HAP-1 (cell line): ENCODE measurements around the gene EML6.

Experiments
- DNase-seq, 2 experiments: peaks; one replicate each; pipeline ENCODE4 v3.0.0-alpha.2; 2016 to 2020; ENCODE audit warnings: low spot score in 2 of 2
- H3K27me3 ChIP-seq: fragments of 250-450 bp; sonication (Bioruptor Pico); 2 replicates; pipeline ENCODE4 v1.5.1; 2020; ENCODE audit warnings: low read depth, mild to moderate bottlenecking, moderate library complexity
- H3K36me3 ChIP-seq: fragments of 250-450 bp; sonication (Bioruptor Pico); replicated peaks from 2 replicates; pipeline ENCODE4 v1.5.1; 2020; ENCODE audit warnings: mild to moderate bottlenecking
- H3K4me1 ChIP-seq: fragments of 250-450 bp; sonication (Bioruptor Pico); 2 replicates; pipeline ENCODE4 v1.5.1; 2020; ENCODE audit warnings: mild to moderate bottlenecking
- H3K4me3 ChIP-seq: fragments of 250-450 bp; sonication (Bioruptor Pico); 2 replicates; pipeline ENCODE4 v1.5.1; 2020; ENCODE audit warnings: mild to moderate bottlenecking, moderate library complexity
- H3K9me3 ChIP-seq: fragments of 250-450 bp; sonication (Bioruptor Pico); 2 replicates; pipeline ENCODE4 v1.5.1; 2020; ENCODE audit warnings: mild to moderate bottlenecking, moderate library complexity
- in situ Hi-C: fragments of 300-500 bp; cut with MboI; formaldehyde crosslinking; loops from 3 replicates; pipeline ENCODE4 v1.14.3; 2020; ENCODE audit warnings: low sequenced_read_pairs, inconsistent platforms, mixed read lengths

Gene EML6

GRCh38 chr2:54723131-54723995 lies at the start of gene EML6:
EML6 (plus strand) TSS chr2:54723662; CDS start chr2:54725062, 1,400 bp downstream.
- in situ Hi-C loops = no loop called here

GRCh38 chr2:54675281-54675680 lies 48.2 kb upstream of the EML6 start:
- Histone ChIP-seq H3K9me3 (no peaks in the 10 kb centered on the region), H3K27me3 (no peaks in the 10 kb centered on the region), H3K4me3 (no peak overlapping the region), H3K4me1 (no peaks in the 10 kb centered on the region), H3K36me3 (no peaks in the 10 kb centered on the region)
- in situ Hi-C loops = no loop called here
- no peak for DNase-seq

More at GRCh38 chr2:54723131-54723995, at the start of gene EML6:
- Histone ChIP-seq H3K36me3 (no peaks in the 10 kb centered on the region), H3K27me3 (no peaks in the 10 kb centered on the region), H3K4me1 (0 out of 2 replicates have a peak, but pooled peaks cover 3% of the 10 kb centered on the region), H3K4me3 (peak within 1 kb of the TSS; percentile 87), H3K9me3 (no peaks in the 10 kb centered on the region)
- DNase-seq = peak; percentile 98 to 99

GRCh38 chr2:54675738-54676137 lies 47.7 kb upstream of the EML6 start:
- Histone ChIP-seq H3K4me3 (no peak overlapping the region), H3K36me3 (no peaks in the 10 kb centered on the region), H3K27me3 (no peaks in the 10 kb centered on the region), H3K9me3 (no peaks in the 10 kb centered on the region), H3K4me1 (no peaks in the 10 kb centered on the region)
- DNase-seq = no peak
- in situ Hi-C loops = no loop called here

GRCh38 chr2:54676656-54677055 lies 46.8 kb upstream of the EML6 start:
- no peak overlapping the region for H3K4me3 ChIP-seq
- no peaks in the 10 kb centered on the region for H3K27me3 ChIP-seq
- in situ Hi-C loops = no loop called here
- H3K4me1 ChIP-seq = no peaks in the 10 kb centered on the region
- H3K36me3 ChIP-seq = no peaks in the 10 kb centered on the region
- H3K9me3 ChIP-seq = no peaks in the 10 kb centered on the region
- DNase-seq = no peak

GRCh38 chr2:54677476-54678265 lies 45.8 kb upstream of the EML6 start:
- Histone ChIP-seq H3K27me3 (no peaks in the 10 kb centered on the region), H3K9me3 (no peaks in the 10 kb centered on the region), H3K4me3 (no peak overlapping the region), H3K4me1 (no peaks in the 10 kb centered on the region), H3K36me3 (no peaks in the 10 kb centered on the region)
- in situ Hi-C loops = no loop called here
- no peak for DNase-seq

- no peaks in the 10 kb centered on the region for H3K27me3 ChIP-seq
- DNase-seq = no peak
- H3K4me3 ChIP-seq = no peak overlapping the region
- no peaks in the 10 kb centered on the region for H3K9me3 ChIP-seq
- in situ Hi-C loops = no loop called here
- H3K36me3 ChIP-seq = no peaks in the 10 kb centered on the region
- H3K4me1 ChIP-seq = no peaks in the 10 kb centered on the region
Observed at GRCh38 chr2:54678719-54679118, 44.7 kb upstream of the EML6 start.

- no peaks in the 10 kb centered on the region for H3K27me3 ChIP-seq
- H3K36me3 ChIP-seq = no peaks in the 10 kb centered on the region
- H3K4me1 ChIP-seq = no peaks in the 10 kb centered on the region
- no peak overlapping the region for H3K4me3 ChIP-seq
- in situ Hi-C loops = no loop called here
- DNase-seq = no peak
- no peaks in the 10 kb centered on the region for H3K9me3 ChIP-seq
Observed at GRCh38 chr2:54680397-54681041, 42.9 kb upstream of the EML6 start.

- DNase-seq = no peak
- Histone ChIP-seq H3K4me3 (no peak overlapping the region), H3K36me3 (no peaks in the 10 kb centered on the region), H3K9me3 (no peaks in the 10 kb centered on the region), H3K27me3 (no peaks in the 10 kb centered on the region), H3K4me1 (no peaks in the 10 kb centered on the region)
- in situ Hi-C loops = no loop called here
Observed at GRCh38 chr2:54681416-54681815, 42.0 kb upstream of the EML6 start.

- H3K9me3 ChIP-seq = no peaks in the 10 kb centered on the region
- no peak overlapping the region for H3K4me3 ChIP-seq
- no peak for DNase-seq
- no peaks in the 10 kb centered on the region for H3K27me3 ChIP-seq
- in situ Hi-C loops = no loop called here
- H3K4me1 ChIP-seq = no peaks in the 10 kb centered on the region
- H3K36me3 ChIP-seq = no peaks in the 10 kb centered on the region
Observed at GRCh38 chr2:54683596-54683995, 39.9 kb upstream of the EML6 start.

- Histone ChIP-seq H3K4me1 (no peaks in the 10 kb centered on the region), H3K27me3 (no peaks in the 10 kb centered on the region), H3K9me3 (no peaks in the 10 kb centered on the region), H3K36me3 (no peaks in the 10 kb centered on the region), H3K4me3 (no peak overlapping the region)
- in situ Hi-C loops = no loop called here
- DNase-seq = no peak
Observed at GRCh38 chr2:54685263-54685775, 38.1 kb upstream of the EML6 start.

- H3K27me3 ChIP-seq = no peaks in the 10 kb centered on the region
- in situ Hi-C loops = no loop called here
- H3K4me1 ChIP-seq = no peaks in the 10 kb centered on the region
- no peaks in the 10 kb centered on the region for H3K9me3 ChIP-seq
- no peak for DNase-seq
- no peak overlapping the region for H3K4me3 ChIP-seq
- H3K36me3 ChIP-seq = no peaks in the 10 kb centered on the region
Observed at GRCh38 chr2:54687595-54688152, 35.8 kb upstream of the EML6 start.

GRCh38 chr2:54691445-54692135 lies 31.9 kb upstream of the EML6 start:
- Histone ChIP-seq H3K4me3 (no peak overlapping the region), H3K9me3 (no peaks in the 10 kb centered on the region), H3K27me3 (no peaks in the 10 kb centered on the region), H3K4me1 (no peaks in the 10 kb centered on the region), H3K36me3 (no peaks in the 10 kb centered on the region)
- in situ Hi-C loops = no loop called here
- no peak for DNase-seq

- H3K4me1 ChIP-seq = no peaks in the 10 kb centered on the region
- no peaks in the 10 kb centered on the region for H3K9me3 ChIP-seq
- H3K36me3 ChIP-seq = no peaks in the 10 kb centered on the region
- H3K27me3 ChIP-seq = no peaks in the 10 kb centered on the region
- in situ Hi-C loops = no loop called here
- no peak overlapping the region for H3K4me3 ChIP-seq
- DNase-seq = no peak
Observed at GRCh38 chr2:54692556-54692955, 30.9 kb upstream of the EML6 start.
